Immature natural killer cell (primary cell): ENCODE measurements around the gene DGKH. TPM values are rescaled to one million over a fixed set of nuclear protein-coding genes. Genes with fewer than 3 reads are reported as not detected.
A peak's percentile ranks its signal among the peaks of the same experiment; 100 is the strongest.

Experiments
- DNase-seq, 3 donors: peaks; one replicate each; pipeline ENCODE4 v3.0.0; 2022; ENCODE audit warnings: mixed read lengths in 1 of 3
- H3K27ac Mint-ChIP-seq, 6 donors: one replicate each; pipeline ENCODE4 v1.8.0; 2020; ENCODE audit warnings: mixed read lengths in 6 of 6, mild to moderate bottlenecking in 5 of 6, inconsistent platforms in 4 of 6, moderate library complexity in 3 of 6
- H3K27me3 Mint-ChIP-seq, 3 donors: one replicate each; pipeline ENCODE4 v1.8.0; 2020 to 2021; ENCODE audit warnings: low read depth in 3 of 3, mild to moderate bottlenecking in 3 of 3, mixed read lengths in 3 of 3, moderate library complexity in 3 of 3, inconsistent platforms in 1 of 3
- H3K36me3 Mint-ChIP-seq, 3 donors: one replicate each; pipeline ENCODE4 v1.8.0; 2020; ENCODE audit warnings: mixed read lengths in 3 of 3, inconsistent platforms in 2 of 3, mild to moderate bottlenecking in 2 of 3
- H3K4me1 Mint-ChIP-seq, 2 donors: one replicate each; pipeline ENCODE4 v1.8.0; 2020; ENCODE audit warnings: inconsistent platforms in 2 of 2, mild to moderate bottlenecking in 2 of 2, mixed read lengths in 2 of 2, moderate library complexity in 1 of 2
- H3K4me3 Mint-ChIP-seq, 5 donors: one replicate each; pipeline ENCODE4 v1.8.0; 2020; ENCODE audit warnings: mild to moderate bottlenecking in 5 of 5, mixed read lengths in 5 of 5, inconsistent platforms in 3 of 5, moderate library complexity in 3 of 5
- H3K9me3 Mint-ChIP-seq, 6 donors: one replicate each; pipeline ENCODE4 v1.8.0; 2020; ENCODE audit warnings: mild to moderate bottlenecking in 6 of 6, mixed read lengths in 6 of 6, inconsistent platforms in 4 of 6, moderate library complexity in 3 of 6
- polyA plus RNA-seq, 3 donors: library from polyadenylated mRNA; unstranded; fragments of 300-500 nt; fragmentation: Illumina TruSeq; gene quantifications; one replicate each; pipeline ENCODE4 v1.2.3, GENCODE V29; 2021

Gene DGKH
- polyA plus RNA-seq, 3 donors from 2014 or later, result 0.03 to 1.1 TPM; not detected in 1

- Mint-ChIP-seq H3K27ac (peak overlapping the region in 2 of 6 donors; percentile 28 to 60), H3K4me3 (peak overlapping the region; percentile 72 to 88 (median 78)), H3K9me3 (no peaks in the 10 kb centered on the region), H3K36me3 (peaks cover 0 to 3% (median 0%) of the 10 kb centered on the region in 3 donors), H3K27me3 (peaks cover 5 to 17% (median 17%) of the 10 kb centered on the region in 3 donors), H3K4me1 (peaks cover 13% of the 10 kb centered on the region in 2 donors)
- peak in 1 of 3 donors; percentile 8 for DNase-seq
Measured at GRCh38 chr13:42047561-42048341, 697 bp upstream of the DGKH start.

GRCh38 chr13:42048684-42049453 lies 421 bp downstream of the DGKH start:
- H3K27me3 Mint-ChIP-seq, result peaks cover 5 to 17% (median 17%) of the 10 kb centered on the region in 3 donors
- H3K4me1 Mint-ChIP-seq, result peaks cover 13% of the 10 kb centered on the region in 2 donors
- no peak overlapping the region for H3K27ac Mint-ChIP-seq
- peaks cover 0 to 3% (median 0%) of the 10 kb centered on the region in 3 donors for H3K36me3 Mint-ChIP-seq
- peak overlapping the region; percentile 80 to 87 (median 80) for H3K4me3 Mint-ChIP-seq
- peak; percentile 35 to 36 (median 36) for DNase-seq
- no peaks in the 10 kb centered on the region for H3K9me3 Mint-ChIP-seq

GRCh38 chr13:42049454-42049813 lies 986 bp downstream of the DGKH start:
- no peaks in the 10 kb centered on the region for H3K9me3 Mint-ChIP-seq
- H3K27ac Mint-ChIP-seq, result no peak overlapping the region
- peak overlapping the region; percentile 80 to 87 (median 80) for H3K4me3 Mint-ChIP-seq
- peak in 2 of 3 donors; percentile 18 to 22 for DNase-seq
- peaks cover 5 to 17% (median 17%) of the 10 kb centered on the region in 3 donors for H3K27me3 Mint-ChIP-seq
- H3K36me3 Mint-ChIP-seq, result peaks cover 0 to 3% (median 0%) of the 10 kb centered on the region in 3 donors
- peaks cover 13% of the 10 kb centered on the region in 2 donors for H3K4me1 Mint-ChIP-seq

- Mint-ChIP-seq H3K4me3 (no peak overlapping the region), H3K27me3 (peaks cover 2 to 10% (median 8%) of the 10 kb centered on the region in 3 donors), H3K4me1 (no peaks in the 10 kb centered on the region), H3K9me3 (no peaks in the 10 kb centered on the region), H3K27ac (no peak overlapping the region), H3K36me3 (peaks cover 3 to 8% (median 3%) of the 10 kb centered on the region in 3 donors)
- DNase-seq, result no peak
Measured at GRCh38 chr13:42054798-42055499, 6.5 kb downstream of the DGKH start.

GRCh38 chr13:42055500-42056085 lies 7.1 kb downstream of the DGKH start:
- H3K4me1 Mint-ChIP-seq, result no peaks in the 10 kb centered on the region
- H3K9me3 Mint-ChIP-seq, result peaks cover 0 to 2% (median 0%) of the 10 kb centered on the region in 6 donors
- H3K27ac Mint-ChIP-seq, result no peak overlapping the region
- peaks cover 0 to 10% (median 6%) of the 10 kb centered on the region in 3 donors for H3K27me3 Mint-ChIP-seq
- no peak overlapping the region for H3K4me3 Mint-ChIP-seq
- peaks cover 3 to 8% (median 3%) of the 10 kb centered on the region in 3 donors for H3K36me3 Mint-ChIP-seq
- DNase-seq, result no peak

- Mint-ChIP-seq H3K27me3 (peaks cover 0 to 10% (median 4%) of the 10 kb centered on the region in 3 donors), H3K9me3 (peaks cover 0 to 2% (median 0%) of the 10 kb centered on the region in 6 donors), H3K27ac (no peak overlapping the region), H3K4me3 (no peak overlapping the region), H3K36me3 (peaks cover 3 to 8% (median 3%) of the 10 kb centered on the region in 3 donors), H3K4me1 (no peaks in the 10 kb centered on the region)
- DNase-seq, result no peak
Measured at GRCh38 chr13:42056146-42056545, 7.7 kb downstream of the DGKH start.

- Mint-ChIP-seq H3K4me3 (no peak overlapping the region), H3K27me3 (peaks cover 0 to 7% (median 4%) of the 10 kb centered on the region in 3 donors), H3K27ac (no peak overlapping the region), H3K4me1 (no peaks in the 10 kb centered on the region), H3K36me3 (peaks cover 3 to 8% (median 3%) of the 10 kb centered on the region in 3 donors), H3K9me3 (peaks cover 0 to 2% (median 0%) of the 10 kb centered on the region in 6 donors)
- no peak for DNase-seq
Measured at GRCh38 chr13:42056583-42056982, 8.1 kb downstream of the DGKH start.

GRCh38 chr13:42057918-42058530 lies 9.6 kb downstream of the DGKH start:
- Mint-ChIP-seq H3K36me3 (peaks cover 3 to 5% (median 3%) of the 10 kb centered on the region in 3 donors), H3K4me1 (no peaks in the 10 kb centered on the region), H3K4me3 (no peak overlapping the region), H3K9me3 (peaks cover 0 to 2% (median 0%) of the 10 kb centered on the region in 6 donors), H3K27ac (no peak overlapping the region), H3K27me3 (peaks cover under 1 to 3% (median 2%) of the 10 kb centered on the region in 3 donors)
- DNase-seq, result no peak

- Mint-ChIP-seq H3K4me1 (no peaks in the 10 kb centered on the region), H3K9me3 (peaks cover 0 to 2% (median 0%) of the 10 kb centered on the region in 6 donors), H3K27me3 (peaks cover 2 to 4% (median 2%) of the 10 kb centered on the region in 3 donors), H3K4me3 (no peak overlapping the region), H3K27ac (no peak overlapping the region), H3K36me3 (peaks cover 0 to 5% (median 3%) of the 10 kb centered on the region in 3 donors)
- DNase-seq, result no peak
Measured at GRCh38 chr13:42061943-42062342, 13.5 kb downstream of the DGKH start.

- Mint-ChIP-seq H3K27ac (no peak overlapping the region), H3K36me3 (peaks cover 0 to 5% (median 3%) of the 10 kb centered on the region in 3 donors), H3K9me3 (peaks cover 0 to 2% (median 0%) of the 10 kb centered on the region in 6 donors)
Measured at GRCh38 chr13:42063105-42063504, 14.7 kb downstream of the DGKH start.

GRCh38 chr13:42064259-42064658 lies 15.8 kb downstream of the DGKH start:
- H3K9me3 Mint-ChIP-seq, result peaks cover 0 to 2% (median 0%) of the 10 kb centered on the region in 6 donors
- no peak overlapping the region for H3K27ac Mint-ChIP-seq
- no peak for DNase-seq
- H3K4me1 Mint-ChIP-seq, result no peaks in the 10 kb centered on the region
- H3K4me3 Mint-ChIP-seq, result no peak overlapping the region
- peaks cover 2 to 5% (median 2%) of the 10 kb centered on the region in 3 donors for H3K27me3 Mint-ChIP-seq
- H3K36me3 Mint-ChIP-seq, result no peaks in the 10 kb centered on the region

More at GRCh38 chr13:42063105-42063504, 14.7 kb downstream of the DGKH start:
- Mint-ChIP-seq H3K27me3 (peaks cover 2% of the 10 kb centered on the region in 3 donors), H3K4me3 (no peak overlapping the region), H3K4me1 (no peaks in the 10 kb centered on the region)
- no peak for DNase-seq

GRCh38 chr13:42064966-42065365 lies 16.5 kb downstream of the DGKH start:
- Mint-ChIP-seq H3K9me3 (peaks cover 0 to 2% (median 0%) of the 10 kb centered on the region in 6 donors), H3K36me3 (no peaks in the 10 kb centered on the region), H3K27me3 (peaks cover 2 to 5% (median 2%) of the 10 kb centered on the region in 3 donors), H3K27ac (no peak overlapping the region), H3K4me1 (no peaks in the 10 kb centered on the region), H3K4me3 (no peak overlapping the region)
- no peak for DNase-seq

- Mint-ChIP-seq H3K4me1 (no peaks in the 10 kb centered on the region), H3K36me3 (no peaks in the 10 kb centered on the region), H3K27me3 (peaks cover 2 to 5% (median 2%) of the 10 kb centered on the region in 3 donors)
Measured at GRCh38 chr13:42065414-42065813, 17.0 kb downstream of the DGKH start.

More at GRCh38 chr13:42065414-42065813, 17.0 kb downstream of the DGKH start:
- no peak for DNase-seq
- no peak overlapping the region for H3K4me3 Mint-ChIP-seq
- H3K27ac Mint-ChIP-seq, result no peak overlapping the region
- no peaks in the 10 kb centered on the region for H3K9me3 Mint-ChIP-seq
